ENCODE results near the gene ELFN1.

DNA sequence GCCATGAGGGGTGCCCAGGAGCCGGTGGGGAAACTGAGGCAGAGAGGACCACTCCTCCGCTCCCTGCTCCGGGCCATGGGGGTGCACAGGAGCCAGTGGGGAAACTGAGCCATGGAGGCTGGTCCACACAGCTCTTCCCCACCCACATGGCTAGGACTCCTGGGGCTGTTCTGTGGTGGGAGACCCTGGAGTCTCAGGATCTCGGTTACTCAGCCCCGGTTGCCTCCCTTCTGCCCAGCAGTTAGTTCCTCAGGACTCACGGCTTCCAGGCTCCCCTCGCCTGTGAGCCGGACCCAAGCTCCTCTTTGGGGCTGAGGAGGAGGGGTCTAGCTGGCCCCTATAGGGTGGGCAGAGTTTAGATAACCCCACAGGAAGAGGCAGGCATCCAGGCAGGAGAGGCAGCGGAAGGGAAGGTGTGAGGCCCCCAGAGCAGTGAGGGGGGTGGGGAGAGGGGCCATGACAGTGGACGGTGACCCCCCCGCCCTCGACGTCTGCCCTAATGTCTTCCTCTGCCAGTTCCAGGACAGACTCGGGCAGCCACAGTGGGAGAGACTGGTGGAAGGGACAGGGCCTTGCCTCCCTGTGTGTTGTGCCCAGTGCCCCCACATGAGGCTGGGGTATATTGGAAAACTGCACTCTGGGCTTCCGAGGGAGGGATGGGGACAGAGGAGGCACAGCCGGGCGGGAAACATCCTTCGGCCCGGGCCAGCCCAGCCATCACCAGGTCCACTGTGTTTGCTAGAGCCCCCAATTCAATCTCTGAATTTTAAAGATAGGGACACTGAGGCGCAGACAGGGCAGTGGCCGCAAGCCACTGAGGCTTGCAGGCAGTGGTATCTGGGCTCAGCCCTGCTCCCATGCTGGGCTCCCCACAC is 4.3 kb downstream of the ELFN1 start:
- TF ChIP-seq, protein P1, sequence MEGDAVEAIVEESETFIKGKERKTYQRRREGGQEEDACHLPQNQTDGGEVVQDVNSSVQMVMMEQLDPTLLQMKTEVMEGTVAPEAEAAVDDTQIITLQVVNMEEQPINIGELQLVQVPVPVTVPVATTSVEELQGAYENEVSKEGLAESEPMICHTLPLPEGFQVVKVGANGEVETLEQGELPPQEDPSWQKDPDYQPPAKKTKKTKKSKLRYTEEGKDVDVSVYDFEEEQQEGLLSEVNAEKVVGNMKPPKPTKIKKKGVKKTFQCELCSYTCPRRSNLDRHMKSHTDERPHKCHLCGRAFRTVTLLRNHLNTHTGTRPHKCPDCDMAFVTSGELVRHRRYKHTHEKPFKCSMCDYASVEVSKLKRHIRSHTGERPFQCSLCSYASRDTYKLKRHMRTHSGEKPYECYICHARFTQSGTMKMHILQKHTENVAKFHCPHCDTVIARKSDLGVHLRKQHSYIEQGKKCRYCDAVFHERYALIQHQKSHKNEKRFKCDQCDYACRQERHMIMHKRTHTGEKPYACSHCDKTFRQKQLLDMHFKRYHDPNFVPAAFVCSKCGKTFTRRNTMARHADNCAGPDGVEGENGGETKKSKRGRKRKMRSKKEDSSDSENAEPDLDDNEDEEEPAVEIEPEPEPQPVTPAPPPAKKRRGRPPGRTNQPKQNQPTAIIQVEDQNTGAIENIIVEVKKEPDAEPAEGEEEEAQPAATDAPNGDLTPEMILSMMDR (IDR thresholded peaks at IDR 0.05; ENCODE audit: extremely low read depth in 1 of 2, insufficient read depth in 1 of 2, low read depth in 1 of 2, low read length in 2 of 2) = no peak
- TF ChIP-seq EZH2 (IDR thresholded peaks at IDR 0.05; ENCODE audit: borderline replicate concordance, low read depth, low read length, severe bottlenecking) = no peak

Data from endothelial cell of umbilical vein (primary cell).